Measurements from ENCODE around the gene TEX29.
A peak's percentile ranks its signal among the peaks of the same experiment; 100 is the strongest.

Gene TEX29

DNA sequence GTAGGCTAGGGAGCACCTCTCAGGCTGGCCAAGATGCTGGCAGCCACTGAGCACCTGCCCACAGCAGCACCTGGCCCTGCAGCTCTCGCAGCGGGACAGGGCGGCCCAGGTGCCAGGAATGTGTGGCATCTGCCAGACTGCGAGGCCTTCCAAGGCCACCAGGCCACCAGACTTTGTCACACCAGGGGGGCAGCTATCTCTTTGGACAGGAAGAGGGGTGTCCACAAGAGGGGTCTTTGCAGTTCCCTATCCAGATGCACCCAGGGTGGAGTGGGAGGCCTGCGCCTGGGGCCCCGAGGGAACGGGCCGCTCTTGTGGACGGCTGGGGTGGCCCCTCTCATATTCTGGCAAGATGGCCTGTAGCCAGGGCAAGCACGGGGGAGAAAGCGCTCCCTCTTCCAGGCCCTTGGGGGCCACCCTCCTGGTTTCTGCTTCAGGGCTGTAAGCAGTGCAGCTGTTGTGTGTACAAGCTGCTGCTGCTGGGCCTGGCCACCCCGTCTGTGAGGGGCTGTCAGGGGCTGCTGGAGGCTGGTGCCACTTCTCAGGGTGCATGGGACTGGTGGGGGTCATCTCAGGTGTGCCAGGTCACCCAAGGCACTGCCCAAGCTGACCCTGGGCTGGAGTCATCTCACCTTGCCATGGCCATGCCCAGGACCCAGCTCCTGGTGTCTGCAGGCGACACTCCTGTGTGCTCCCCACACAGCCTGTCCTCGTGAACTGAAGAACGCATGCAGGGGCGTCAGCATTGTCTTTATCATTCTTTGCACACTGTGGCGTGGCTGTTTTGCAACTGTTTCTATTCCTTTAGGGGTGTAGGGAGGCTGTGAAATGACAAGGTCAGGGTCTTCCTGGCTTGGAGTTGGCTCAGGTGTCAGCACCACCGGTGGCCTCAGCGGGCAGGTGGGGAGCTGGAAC lies 1.8 kb downstream of the TEX29 start:
- DNase-seq (ENCODE audit: low spot score), result no peak

DNA sequence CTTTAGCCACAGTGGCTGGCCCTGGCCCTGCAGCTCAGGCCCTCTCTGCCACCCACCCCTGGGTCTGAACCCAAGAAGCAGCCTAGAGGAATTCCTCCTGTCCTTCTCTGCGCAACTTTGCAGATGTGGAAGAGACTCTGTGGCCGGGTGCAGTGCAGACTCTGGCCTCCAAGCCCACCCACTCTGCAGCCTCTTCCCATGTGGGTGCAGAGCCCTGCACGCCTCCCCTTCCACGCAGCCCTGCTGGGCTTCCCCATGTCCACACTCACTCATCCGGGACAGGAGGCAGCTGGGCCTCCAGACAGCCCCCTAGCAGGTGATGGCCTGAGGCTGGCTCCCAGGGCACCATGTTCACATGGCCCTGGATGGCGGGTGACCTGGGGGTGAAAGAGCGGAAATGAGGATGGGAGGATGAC lies 2.5 kb downstream of the TEX29 start:
- no peak for DNase-seq (ENCODE audit: low spot score)

DNA sequence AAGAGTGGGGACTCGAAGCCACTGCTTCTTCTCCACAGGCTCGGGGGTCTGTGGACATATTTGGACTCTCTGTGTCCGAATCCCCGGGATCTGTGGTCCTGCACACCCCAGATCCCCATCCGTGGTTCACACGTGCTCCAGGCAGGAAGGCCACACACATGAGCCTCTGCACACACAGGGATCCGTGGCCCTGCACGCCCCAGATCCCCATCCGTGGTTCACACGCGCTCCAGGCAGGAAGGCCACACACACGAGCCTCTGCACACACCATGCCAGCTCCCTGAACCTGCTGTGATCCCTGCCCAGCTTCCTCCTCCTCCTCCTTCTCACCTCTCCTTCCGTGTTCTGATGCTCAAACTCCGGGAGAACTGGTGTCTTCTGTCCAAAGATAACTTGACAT lies 3.1 kb downstream of the TEX29 start:
- DNase-seq (ENCODE audit: low spot score), result no peak

DNA sequence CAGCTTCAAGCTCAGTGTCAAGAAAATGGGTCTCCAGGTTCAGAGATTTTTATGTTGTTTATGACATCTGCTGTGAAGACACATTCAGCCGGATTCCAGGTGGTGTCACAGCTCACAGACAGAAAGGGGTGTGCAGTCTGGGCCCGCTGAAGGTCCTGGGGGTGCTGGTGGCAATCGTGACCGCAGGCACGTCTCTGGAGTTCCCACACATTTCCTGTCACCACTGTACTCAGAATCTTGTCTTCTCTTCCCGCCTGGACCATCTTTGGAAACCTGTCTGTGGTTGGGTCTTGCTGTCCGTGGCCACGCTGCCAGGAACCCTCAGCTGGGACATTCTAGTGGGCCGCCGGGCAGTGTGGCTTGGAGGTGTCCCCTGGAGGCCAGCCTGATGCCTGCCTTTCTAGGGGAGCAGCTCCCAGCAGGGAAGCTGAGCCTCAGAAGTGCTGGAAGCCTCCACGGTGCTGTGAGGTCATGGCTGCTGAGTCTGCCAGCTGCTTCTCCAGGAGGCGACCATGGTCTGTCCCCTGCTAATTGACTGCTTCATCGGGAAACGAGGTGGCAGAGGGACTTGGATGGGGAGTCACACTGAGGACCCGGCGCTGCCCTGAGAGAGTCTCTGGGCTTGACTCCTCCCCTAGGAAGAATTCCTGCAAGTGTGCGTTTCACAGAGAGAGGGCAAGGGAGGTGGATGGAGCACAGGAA lies 3.7 kb downstream of the TEX29 start:
- no peak for DNase-seq (ENCODE audit: low spot score)

DNA sequence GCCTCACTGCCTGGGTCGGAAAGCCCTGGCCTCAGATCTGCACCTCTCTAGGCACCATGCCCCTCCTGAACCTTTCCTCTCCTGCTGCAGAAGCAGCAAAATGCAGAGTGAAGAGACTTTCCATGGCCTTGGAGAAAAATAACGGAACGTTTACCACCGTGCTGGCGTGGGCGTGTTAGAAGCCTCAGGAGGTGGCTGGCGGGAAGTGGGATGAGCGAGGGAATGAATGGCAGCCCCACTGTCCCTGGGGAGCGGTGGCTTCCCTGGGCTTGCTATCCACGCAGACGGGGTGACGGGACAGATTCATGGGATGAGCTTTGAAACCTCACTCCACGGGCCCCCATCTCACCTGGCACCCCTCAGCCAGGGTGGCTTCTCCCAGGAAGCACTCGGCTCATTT lies 4.3 kb downstream of the TEX29 start:
- DNase-seq (ENCODE audit: low spot score), result no peak

DNA sequence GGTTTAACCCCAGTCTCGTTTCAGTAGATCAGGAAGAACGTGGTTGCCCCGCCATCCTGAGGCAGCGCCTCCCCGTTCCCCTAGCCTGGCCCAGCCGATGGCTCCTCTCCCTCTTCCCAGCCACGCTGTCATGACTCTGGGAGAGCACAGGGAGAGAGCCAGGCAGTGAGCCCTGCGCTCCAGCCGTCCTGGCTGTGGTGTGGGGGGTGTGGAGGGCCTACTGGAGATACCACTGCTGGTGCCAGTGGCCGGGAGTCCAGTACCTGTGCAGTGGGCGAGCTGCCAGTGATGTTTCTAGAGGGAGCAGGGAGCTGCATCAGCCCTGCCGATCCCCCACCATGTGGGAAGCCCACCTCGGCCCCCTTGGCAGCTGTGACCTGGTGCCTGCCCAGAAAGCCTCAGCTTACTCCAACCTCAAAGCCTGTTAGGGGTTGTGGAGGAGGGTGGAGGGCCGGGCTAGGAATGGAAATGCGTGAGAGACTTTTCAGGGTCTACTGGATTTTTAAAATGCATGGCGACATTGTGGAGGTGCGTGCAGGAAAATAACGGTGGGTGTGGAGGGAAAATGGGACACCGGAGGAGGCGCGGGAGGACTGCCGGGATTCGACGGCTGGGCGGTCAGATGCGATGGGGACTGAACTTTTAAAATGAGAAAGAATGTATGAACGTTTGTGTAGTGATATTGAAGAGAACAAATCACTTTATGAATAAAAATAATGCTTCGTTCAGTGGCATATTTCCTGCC lies 4.9 kb downstream of the TEX29 start:
- DNase-seq (ENCODE audit: low spot score), result no peak

DNA sequence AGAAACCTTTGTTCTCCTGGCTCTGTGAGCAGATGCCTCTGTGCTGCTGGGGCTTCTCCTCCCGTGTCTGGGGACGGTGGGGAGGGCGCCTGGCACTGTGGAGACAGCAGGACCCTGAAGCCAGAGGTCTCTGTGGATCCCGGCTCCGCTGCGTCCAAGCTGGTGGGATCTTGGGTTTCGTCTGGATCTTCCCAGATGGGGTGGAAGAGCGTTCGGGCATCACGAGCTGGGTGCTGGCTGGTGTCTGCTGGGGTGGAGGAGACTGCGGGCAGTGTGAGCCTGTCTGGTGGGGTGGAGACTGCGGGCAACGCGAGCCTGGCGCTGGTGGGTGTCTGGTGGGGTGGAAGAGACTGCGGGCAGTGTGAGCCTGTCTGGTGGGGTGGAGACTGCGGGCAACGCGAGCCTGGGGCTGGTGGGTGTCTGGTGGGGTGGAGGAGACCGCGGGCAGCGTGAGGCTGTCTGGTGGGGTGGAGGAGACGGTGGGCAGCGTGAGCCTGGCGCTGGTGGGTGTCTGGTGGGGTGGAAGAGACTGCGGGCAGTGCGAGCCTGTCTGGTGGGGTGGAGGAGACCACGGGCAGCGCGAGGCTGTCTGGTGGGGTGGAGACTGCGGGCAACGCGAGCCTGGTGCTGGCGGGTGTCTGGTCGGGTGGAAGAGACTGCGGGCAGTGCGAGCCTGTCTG lies 5.6 kb downstream of the TEX29 start:
- no peak for DNase-seq (ENCODE audit: low spot score)

DNA sequence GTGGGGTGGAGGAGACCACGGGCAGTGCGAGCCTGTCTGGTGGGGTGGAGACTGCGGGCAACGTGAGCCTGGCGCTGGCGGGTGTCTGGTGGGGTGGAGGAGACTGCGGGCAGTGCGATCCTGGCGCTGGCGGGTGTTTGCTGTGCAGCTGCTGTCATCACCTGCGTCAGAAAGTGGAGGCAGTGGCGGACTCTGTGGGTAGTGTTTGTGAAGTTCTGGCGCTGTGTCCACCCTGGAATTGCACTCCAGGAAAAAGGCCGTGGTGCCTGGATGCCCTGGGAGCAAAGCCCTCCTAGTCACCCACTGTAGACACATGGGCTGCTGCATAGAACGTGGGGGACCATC lies 6.2 kb downstream of the TEX29 start:
- no peak for DNase-seq (ENCODE audit: low spot score)

DNA sequence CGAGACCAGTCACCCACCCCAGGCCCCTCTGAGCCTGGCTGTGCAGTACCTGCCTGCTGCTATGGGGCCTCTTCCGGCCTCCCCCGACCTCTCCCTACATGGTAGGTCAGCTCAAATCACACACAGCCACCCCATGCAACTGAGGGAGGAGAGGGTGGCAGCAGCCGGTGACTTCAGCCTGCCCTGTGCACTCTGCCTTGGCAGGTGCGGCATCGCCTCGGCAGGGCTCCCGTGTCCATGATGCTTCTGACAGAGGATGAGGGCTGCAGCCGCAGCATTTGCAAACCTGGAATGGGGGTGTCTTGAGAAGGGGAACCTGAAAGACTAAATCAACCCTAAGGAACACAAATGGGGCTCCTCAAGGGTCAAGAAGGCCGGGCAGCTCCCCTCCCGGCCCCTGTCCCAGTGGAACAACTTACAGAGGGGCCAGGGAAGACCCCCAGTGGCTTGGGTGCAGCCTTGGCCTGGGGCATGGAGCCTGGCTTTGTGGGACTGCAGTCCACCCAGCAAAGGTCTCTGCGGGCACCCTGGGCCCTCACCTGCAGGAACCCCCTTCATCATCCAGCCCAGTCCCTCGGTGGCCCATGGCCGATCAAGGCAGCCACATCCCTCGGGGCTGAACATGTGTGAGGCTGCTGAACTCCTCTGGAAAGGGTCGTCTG lies 6.7 kb downstream of the TEX29 start:
- DNase-seq (ENCODE audit: low spot score), result no peak

DNA sequence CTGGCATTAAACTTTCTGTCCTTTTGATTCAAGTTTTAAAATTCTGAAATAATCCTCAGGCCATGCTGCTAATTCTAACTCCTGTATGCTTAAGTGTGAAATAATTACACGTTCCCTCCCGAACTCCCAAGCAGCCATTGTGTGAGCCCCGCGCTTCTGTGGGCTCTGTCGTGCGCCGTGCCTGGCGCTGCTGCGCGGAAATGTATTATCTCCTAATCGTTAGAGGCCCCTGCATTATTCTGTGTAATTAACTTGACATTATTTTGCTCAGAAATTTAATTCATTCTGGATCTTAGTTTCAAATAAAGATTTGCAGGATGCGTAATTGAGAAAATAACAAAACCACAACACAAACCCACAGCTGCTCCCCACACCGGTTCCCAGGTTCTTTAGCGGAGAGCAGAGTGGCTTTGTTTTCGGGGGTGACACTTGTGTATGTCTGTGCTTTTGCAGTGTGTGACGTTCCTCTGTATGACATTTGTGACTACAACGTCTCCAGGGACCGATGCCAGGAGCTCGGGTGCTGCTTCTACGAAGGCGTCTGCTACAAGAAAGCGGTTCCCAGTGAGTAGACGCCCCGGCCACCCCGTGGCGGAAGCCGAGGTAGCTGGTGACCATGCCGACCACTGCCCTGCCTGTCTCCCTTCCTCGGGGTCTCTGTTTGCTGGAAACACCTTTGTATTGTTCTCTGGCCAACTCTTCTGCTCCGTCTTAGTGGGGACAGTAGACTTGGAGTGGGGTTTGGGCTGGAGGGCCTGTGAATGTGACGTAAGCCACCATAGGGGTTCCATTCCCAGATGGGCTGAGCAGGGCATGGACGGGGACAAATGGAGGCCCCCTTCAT lies 7.5 kb downstream of the TEX29 start:
- DNase-seq (ENCODE audit: low spot score), result no peak

DNA sequence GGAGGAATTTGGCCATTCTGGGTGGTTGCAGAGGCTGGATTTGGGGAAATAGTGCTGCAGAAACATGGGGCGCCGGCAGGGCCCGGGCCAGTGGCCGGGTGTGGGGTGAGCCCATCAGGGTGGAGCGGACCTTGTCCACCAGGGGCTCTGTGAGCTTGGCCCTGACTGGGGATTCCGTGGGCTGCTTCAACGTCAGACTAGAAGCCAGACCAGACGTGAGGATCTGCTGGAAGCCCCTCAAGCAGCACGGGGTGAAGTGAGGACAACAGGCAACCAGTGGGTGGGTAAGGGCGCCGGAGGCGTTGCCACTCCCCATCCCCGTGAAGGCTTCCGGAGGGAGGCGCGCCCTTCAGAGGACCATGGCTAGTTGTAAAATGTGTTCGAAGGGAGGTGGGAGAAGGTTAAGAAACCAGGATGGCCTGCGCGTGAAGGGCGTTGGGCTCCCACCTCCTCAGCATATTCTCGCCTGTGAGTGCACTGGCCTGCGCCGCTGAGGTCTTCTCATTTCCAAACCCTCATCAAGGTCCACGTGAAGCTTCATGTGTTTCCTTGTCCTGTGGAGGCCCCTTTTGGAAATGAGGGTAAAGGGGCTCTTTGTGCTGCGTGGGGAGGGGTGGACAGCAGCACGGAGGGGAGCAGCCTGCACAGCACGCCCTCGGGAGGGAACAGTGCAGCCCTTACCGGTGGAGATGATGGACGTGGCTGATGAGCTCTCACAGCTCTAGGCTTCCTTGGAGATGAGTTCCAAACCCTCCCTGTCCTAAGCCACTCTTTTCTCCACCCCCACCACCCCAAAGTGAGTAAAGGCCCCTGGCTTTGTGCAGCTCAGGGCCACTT lies 8.3 kb downstream of the TEX29 start:
- no peak for DNase-seq (ENCODE audit: low spot score)

DNA sequence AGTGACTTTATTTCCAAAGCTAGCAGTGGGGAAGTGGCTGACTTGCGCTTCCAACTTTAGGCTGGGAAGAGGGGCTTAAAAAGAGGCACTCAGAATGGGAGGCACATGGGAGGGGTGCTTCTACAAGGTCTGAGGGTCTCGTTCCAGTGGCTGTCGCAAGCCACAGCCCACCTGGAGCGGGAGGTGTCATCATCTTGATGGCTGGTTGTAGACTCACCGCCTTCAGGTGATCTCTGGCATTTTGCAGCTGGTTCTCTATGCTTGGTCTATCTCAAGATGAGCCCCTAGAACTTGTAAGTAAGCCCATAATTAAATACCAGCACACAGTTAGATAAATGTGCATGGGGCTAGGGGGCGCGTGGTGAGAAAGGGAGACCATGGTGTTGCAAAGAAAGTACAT lies 9.2 kb downstream of the TEX29 start:
- no peak for DNase-seq (ENCODE audit: low spot score)

DNA sequence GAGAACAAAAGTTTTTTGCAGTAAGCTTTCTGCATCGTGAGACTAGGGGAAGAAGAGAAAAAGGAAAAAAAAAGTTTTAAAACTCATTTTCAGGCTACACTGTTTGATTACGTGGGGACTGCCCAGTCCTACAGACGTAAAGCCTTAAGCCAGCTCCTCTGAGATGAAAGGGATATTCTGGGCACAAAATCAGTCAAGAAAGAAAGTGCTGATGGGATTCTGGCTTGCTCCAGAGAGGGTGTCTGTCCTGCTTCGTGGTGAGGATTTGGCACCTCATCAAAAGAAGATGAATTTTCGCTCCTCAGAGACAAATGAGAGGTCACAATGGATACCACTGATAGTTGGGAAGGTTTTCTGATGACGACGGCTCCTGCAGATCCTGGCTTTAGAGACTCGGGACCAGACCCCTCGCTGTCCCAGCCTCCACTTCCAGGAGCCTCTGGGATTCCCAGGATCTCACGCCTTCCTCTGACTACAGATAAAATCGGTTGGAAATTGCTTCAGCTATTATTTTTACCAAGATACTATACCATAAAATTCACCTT lies 9.7 kb downstream of the TEX29 start:
- peak; percentile 4 for DNase-seq (ENCODE audit: low spot score)

DNA sequence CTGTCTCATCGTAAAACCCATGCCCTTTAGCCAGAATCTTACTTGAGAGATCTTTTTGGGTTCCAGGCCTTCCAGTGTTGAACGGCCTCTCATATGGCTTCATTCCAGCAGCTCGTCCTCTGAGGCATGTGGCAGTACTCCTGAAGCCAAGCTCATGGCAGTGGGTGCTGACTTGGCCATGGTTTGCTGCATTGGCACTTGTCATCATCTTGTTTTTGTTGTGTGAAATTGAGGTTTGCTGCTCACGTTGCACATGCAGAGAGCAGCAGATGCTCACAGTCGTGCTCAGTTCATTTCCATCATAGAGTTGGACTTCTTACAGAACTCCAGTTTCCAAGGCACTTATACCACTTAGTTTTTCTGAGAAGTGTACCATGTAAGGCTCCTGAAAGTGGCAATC lies 14.9 kb downstream of the TEX29 start:
- DNase-seq (ENCODE audit: low spot score), result no peak

DNA sequence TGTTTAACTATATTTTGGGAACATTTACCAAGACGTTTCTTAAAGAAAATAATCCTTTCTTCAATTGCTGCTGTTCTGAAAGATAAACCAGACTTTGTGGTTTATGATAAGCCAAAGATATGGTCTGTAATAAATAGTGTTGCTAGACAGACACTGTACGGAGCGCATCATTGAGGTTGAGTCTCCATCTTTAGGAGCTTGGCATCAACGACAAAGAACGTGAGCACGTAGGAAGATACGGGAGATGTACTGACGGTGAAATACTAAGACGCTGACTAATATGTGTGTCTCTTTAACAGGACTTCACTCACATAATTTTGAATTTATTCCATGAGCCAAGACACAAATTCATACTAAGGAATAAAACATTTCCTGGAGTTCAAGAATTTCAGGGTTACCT lies 16.2 kb downstream of the TEX29 start:
- DNase-seq (ENCODE audit: low spot score), result peak; percentile 6

DNA sequence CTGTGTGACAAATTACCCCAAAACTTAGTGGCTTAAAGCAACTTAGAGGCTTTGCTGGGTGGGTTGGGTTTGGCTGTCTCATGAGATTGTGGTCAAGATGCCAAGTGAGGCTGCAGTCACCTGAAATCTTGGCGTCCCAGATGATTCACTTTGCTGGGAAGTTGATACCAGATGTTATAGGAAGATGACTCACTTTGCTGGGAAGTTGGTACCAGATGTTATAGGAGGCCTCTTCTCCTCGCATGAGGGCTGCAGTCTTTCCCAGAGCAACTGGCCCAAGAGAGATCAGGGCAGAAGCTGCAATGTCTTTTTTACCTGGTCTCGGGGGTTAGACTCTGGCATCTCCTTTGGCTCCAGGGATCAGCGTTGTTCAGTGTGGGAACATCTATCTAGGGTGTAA lies 16.8 kb downstream of the TEX29 start:
- peak; percentile 89 for DNase-seq (ENCODE audit: low spot score)

DNA sequence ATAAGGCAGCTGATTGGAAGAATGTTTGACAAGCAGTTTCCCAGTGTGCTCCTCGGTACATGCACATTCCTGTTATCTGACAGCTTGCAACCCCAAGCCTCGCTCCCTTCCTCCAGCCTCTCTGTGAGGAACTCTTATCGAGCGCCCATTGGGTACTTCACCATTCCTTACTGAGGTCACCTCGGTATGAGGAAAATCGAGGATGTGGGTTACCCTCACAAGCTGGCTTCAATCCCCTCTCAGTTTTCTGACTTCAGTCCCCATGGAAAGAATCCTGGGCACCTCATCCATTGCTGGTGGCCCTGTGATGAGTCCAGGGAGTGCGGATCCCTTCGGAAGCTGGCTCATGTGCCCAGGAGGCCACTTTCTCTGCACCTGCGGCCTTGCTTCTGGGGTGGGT lies 17.3 kb downstream of the TEX29 start:
- peak; percentile 6 for DNase-seq (ENCODE audit: low spot score)

DNA sequence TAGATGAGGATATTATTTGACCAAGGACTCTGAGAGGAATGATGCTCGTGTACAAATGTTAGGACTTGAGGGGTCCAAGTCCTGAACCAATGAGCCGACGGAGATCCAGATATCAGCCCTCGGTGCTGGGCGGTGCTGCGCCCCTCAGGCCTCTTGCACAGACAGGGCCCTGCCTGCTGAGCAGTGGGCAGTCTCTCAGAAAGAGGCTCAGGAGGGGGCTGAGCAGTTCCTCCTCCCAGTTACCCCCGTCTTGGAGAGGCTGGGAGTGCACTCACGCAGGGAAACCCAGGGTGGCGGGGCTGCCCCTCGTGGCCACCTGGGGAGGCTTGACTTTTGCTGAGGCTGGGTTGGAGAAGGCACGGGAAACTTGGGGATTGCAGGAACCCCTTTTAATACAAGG lies 18.4 kb downstream of the TEX29 start:
- DNase-seq (ENCODE audit: low spot score), result peak; percentile 3

DNA sequence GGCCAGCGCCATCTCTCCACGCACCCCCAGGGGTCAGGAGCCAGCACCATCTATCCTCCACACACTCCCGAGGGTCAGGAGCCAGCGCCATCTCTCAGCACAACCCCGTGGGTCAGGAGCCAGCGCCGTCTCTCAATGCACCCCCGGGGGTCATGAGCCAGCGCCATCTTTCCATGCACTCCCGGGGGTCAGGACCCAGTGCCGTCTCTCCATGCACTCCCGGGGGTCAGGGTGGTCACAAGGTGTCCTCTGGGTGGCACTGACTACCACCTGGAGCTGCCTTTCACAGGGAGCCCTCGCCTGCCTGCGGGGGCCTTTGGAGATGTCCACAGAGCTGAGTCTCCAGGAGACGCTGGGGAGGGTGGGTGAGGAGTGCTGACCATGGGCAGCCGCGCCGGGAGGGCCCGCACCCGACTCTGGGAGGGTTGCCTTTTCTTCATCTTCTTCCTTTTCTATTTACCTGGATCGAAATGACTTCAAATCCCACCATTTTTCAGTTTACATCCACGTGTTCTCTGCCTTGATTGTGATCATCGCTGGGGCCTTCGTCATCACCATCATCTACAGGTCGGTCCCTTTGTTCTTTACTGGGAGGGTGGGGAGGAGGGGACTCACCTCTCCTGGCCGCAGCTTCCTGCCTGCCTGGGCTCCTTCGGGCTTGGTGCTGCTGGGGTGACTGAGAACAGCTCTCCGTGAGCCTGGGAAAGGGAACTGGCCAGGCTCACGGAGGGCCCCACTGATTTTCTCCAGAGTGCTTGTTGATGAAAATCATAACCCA lies 19.1 kb downstream of the TEX29 start:
- DNase-seq (ENCODE audit: low spot score), result peak; percentile 3
